OCI-LY1 (cell line): ENCODE measurements around the gene KRT75.

ENCODE experiments used
- H2AFZ ChIP-seq: fragments of 200-600 bp; sonication (generic), shearing (Covaris generic); 2 replicates; pipeline ENCODE4 v1.6.0; 2014; ENCODE audit warnings: antibody characterized with exemption, mild to moderate bottlenecking, low read length
- H3F3A ChIP-seq: fragments of 200-600 bp; sonication (generic), shearing (Covaris generic); 2 replicates; pipeline ENCODE4 v1.6.0; 2014; ENCODE audit warnings: mild to moderate bottlenecking, antibody characterized with exemption, low read length, moderate library complexity; ENCODE audit not compliant: insufficient read depth
- H3K27ac ChIP-seq: fragments of 200-600 bp; sonication (generic); 2 replicates; pipeline ENCODE4 v1.5.1; 2014; ENCODE audit warnings: low read length, mixed run types, mild to moderate bottlenecking, low read depth; ENCODE audit not compliant: poor library complexity, severe bottlenecking
- H3K27me3 ChIP-seq: fragments of 200-600 bp; sonication (generic); 2 replicates; pipeline ENCODE4 v1.6.0; 2014; ENCODE audit warnings: antibody characterized with exemption, mild to moderate bottlenecking, low read length, moderate library complexity; ENCODE audit not compliant: insufficient read depth
- H3K36me3 ChIP-seq: fragments of 200-600 bp; sonication (generic); 2 replicates; pipeline ENCODE4 v1.6.1; 2014; ENCODE audit warnings: mild to moderate bottlenecking, antibody characterized with exemption, low read length, moderate library complexity, mixed read lengths; ENCODE audit not compliant: insufficient read depth
- H3K4me1 ChIP-seq: fragments of 200-600 bp; sonication (generic); 2 replicates; pipeline ENCODE4 v1.5.1; 2014; ENCODE audit warnings: mild to moderate bottlenecking, low read length, moderate library complexity; ENCODE audit not compliant: insufficient read depth, severe bottlenecking
- H3K4me2 ChIP-seq: fragments of 200-600 bp; sonication (generic), shearing (Covaris generic); 2 replicates; pipeline ENCODE4 v1.6.1; 2014; ENCODE audit warnings: low read length
- H3K4me3 ChIP-seq: fragments of 200-600 bp; sonication (generic); 2 replicates; pipeline ENCODE4 v1.5.1; 2014; ENCODE audit warnings: low read length, low read depth, mild to moderate bottlenecking, mixed read lengths; ENCODE audit not compliant: poor library complexity, severe bottlenecking
- H3K79me2 ChIP-seq: fragments of 200-600 bp; shearing (Covaris generic); 2 replicates; pipeline ENCODE4 v1.6.1; 2016; ENCODE audit warnings: mixed run types, low read length, mixed read lengths; ENCODE audit not compliant: insufficient read depth
- H3K9ac ChIP-seq: fragments of 200-600 bp; sonication (generic), shearing (Covaris generic); 2 replicates; pipeline ENCODE4 v1.6.1; 2014; ENCODE audit warnings: mild to moderate bottlenecking, low read length, mixed read lengths
- H3K9me2 ChIP-seq: fragments of 200-600 bp; sonication (generic), shearing (Covaris generic); 2 replicates; pipeline ENCODE4 v1.6.1; 2014; ENCODE audit warnings: low read depth, mild to moderate bottlenecking, low read length, mixed read lengths
- H3K9me3 ChIP-seq: fragments of 200-600 bp; shearing (Covaris generic); 2 replicates; pipeline ENCODE4 v1.6.1; 2014; ENCODE audit warnings: low read length, mixed read lengths
- H4K20me1 ChIP-seq: fragments of 200-600 bp; sonication (generic), shearing (Covaris generic); 2 replicates; pipeline ENCODE4 v1.6.0; 2016; ENCODE audit warnings: mild to moderate bottlenecking, low read length; ENCODE audit not compliant: insufficient read depth
- EZH2 ChIP-seq: fragments of 200-600 bp; sonication (generic), shearing (Covaris generic); IDR thresholded peaks from 2 replicates; pipeline ENCODE4 v1.8.0; 2017; ENCODE audit warnings: borderline replicate concordance, mixed run types, mild to moderate bottlenecking, antibody characterized with exemption, low read length, moderate library complexity, mixed read lengths
- TF ChIP-seq, protein P1 (sequence below): fragments of 200-600 bp; sonication (generic), shearing (Covaris generic); IDR thresholded peaks from 2 replicates; pipeline ENCODE4 v1.5.1; 2017; ENCODE audit warnings: mild to moderate bottlenecking, antibody characterized with exemption, low read length, moderate library complexity, mixed read lengths

The KRT75 gene

DNA sequence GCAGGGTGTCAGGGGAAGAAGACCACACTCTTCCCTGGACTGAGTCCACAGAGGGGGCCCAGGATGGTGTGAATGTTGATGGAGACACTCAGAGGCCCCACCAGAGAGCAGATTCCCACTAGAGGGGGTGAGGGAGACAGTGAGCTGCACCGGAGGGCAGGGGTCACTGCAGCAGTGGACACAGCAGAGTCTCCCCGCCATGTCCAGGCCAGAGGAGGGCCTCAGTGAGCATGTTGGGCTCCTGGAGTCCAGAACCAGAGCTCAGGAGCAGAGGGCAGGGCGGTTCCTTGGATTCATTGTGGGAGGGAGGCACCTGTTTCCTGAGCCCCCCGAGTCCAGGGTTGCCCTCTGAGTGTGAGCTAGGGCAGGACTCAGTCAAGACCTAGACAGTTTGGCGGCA lies 26.3 kb downstream of the KRT75 start:
- Histone ChIP-seq H3K36me3 (no peaks in the 10 kb centered on the region), H3K9me3 (no peaks in the 10 kb centered on the region), H3K9ac (no peak overlapping the region), H3K9me2 (no peaks in the 10 kb centered on the region), H3K4me3 (no peak overlapping the region), H3K27ac (no peak overlapping the region), H3K79me2 (no peaks in the 10 kb centered on the region), H3K4me1 (no peaks in the 10 kb centered on the region), H3F3A (no peaks in the 10 kb centered on the region), H4K20me1 (no peaks in the 10 kb centered on the region), H3K4me2 (no peak overlapping the region), H2AFZ (no peak overlapping the region), H3K27me3 (no peaks in the 10 kb centered on the region)
- TF ChIP-seq EZH2, result no peak

GRCh38 chr12:52405922-52406385 lies 28.2 kb downstream of the KRT75 start, which contains the start of gene KRT82:
Gene KRT82 (minus strand): TSS chr12:52406335. CDS start chr12:52406277, 58 bp downstream.
- Histone ChIP-seq H3K4me2 (no peak within 1 kb of the TSS), H3K4me3 (no peak within 1 kb of the TSS), H3K9me2 (no peaks in the 10 kb centered on the region), H3F3A (no peaks in the 10 kb centered on the region), H3K27ac (no peak within 1 kb of the TSS), H2AFZ (no peak within 1 kb of the TSS), H3K27me3 (no peaks in the 10 kb centered on the region), H3K79me2 (no peaks in the 10 kb centered on the region), H3K4me1 (no peaks in the 10 kb centered on the region), H4K20me1 (no peaks in the 10 kb centered on the region), H3K9ac (no peak within 1 kb of the TSS), H3K9me3 (no peaks in the 10 kb centered on the region), H3K36me3 (no peaks in the 10 kb centered on the region)
- TF ChIP-seq, protein P1, sequence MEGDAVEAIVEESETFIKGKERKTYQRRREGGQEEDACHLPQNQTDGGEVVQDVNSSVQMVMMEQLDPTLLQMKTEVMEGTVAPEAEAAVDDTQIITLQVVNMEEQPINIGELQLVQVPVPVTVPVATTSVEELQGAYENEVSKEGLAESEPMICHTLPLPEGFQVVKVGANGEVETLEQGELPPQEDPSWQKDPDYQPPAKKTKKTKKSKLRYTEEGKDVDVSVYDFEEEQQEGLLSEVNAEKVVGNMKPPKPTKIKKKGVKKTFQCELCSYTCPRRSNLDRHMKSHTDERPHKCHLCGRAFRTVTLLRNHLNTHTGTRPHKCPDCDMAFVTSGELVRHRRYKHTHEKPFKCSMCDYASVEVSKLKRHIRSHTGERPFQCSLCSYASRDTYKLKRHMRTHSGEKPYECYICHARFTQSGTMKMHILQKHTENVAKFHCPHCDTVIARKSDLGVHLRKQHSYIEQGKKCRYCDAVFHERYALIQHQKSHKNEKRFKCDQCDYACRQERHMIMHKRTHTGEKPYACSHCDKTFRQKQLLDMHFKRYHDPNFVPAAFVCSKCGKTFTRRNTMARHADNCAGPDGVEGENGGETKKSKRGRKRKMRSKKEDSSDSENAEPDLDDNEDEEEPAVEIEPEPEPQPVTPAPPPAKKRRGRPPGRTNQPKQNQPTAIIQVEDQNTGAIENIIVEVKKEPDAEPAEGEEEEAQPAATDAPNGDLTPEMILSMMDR, result no peak
- TF ChIP-seq EZH2, result no peak

GRCh38 chr12:52404951-52405350 lies 29.2 kb downstream of the KRT75 start:
- TF ChIP-seq, protein P1, result no peak
- TF ChIP-seq EZH2, result no peak
- Histone ChIP-seq H3K4me2 (no peak overlapping the region), H3K9ac (no peak overlapping the region), H3K79me2 (no peaks in the 10 kb centered on the region), H3K27me3 (no peaks in the 10 kb centered on the region), H3K27ac (no peak overlapping the region), H2AFZ (no peak overlapping the region), H3F3A (no peaks in the 10 kb centered on the region), H4K20me1 (no peaks in the 10 kb centered on the region), H3K9me3 (no peaks in the 10 kb centered on the region), H3K36me3 (no peaks in the 10 kb centered on the region), H3K4me1 (no peaks in the 10 kb centered on the region), H3K4me3 (no peak overlapping the region), H3K9me2 (no peaks in the 10 kb centered on the region)

GRCh38 chr12:52403561-52403960 lies 30.6 kb downstream of the KRT75 start:
- Histone ChIP-seq H2AFZ (no peak overlapping the region), H3K36me3 (no peaks in the 10 kb centered on the region), H3F3A (no peaks in the 10 kb centered on the region), H3K79me2 (no peaks in the 10 kb centered on the region), H3K9ac (no peak overlapping the region), H3K4me1 (no peaks in the 10 kb centered on the region), H3K27ac (no peak overlapping the region), H3K4me2 (no peak overlapping the region), H3K9me2 (no peaks in the 10 kb centered on the region), H4K20me1 (no peaks in the 10 kb centered on the region), H3K9me3 (no peaks in the 10 kb centered on the region), H3K27me3 (no peaks in the 10 kb centered on the region), H3K4me3 (no peak overlapping the region)
- TF ChIP-seq, protein P1, result no peak
- TF ChIP-seq EZH2, result no peak
